WTC11 (cell line): ENCODE measurements around the gene TIMM10.

Experiments used
- ATF6 ChIP-seq: sonication (generic); formaldehyde crosslinking; IDR thresholded peaks from 2 replicates; pipeline ENCODE4 v1.8.1; 2023; ENCODE audit warnings: mild to moderate bottlenecking, missing genetic modification reagents
- CTCF ChIP-seq: fragments of 200-600 bp; IDR thresholded peaks from 2 replicates; pipeline ENCODE4 v1.8.0; 2022; ENCODE audit warnings: antibody characterized with exemption
- ESRRA ChIP-seq: sonication (generic); formaldehyde crosslinking; IDR thresholded peaks from 2 replicates; pipeline ENCODE4 v1.8.1; 2022; ENCODE audit warnings: mild to moderate bottlenecking, missing genetic modification reagents, borderline replicate concordance
- SP1 ChIP-seq: sonication (generic); formaldehyde crosslinking; conservative IDR thresholded peaks from 2 replicates; pipeline ENCODE4 v1.8.1; 2022; ENCODE audit warnings: missing genetic modification reagents
- TEAD4 ChIP-seq: sonication (generic); formaldehyde crosslinking; IDR thresholded peaks from 2 replicates; pipeline ENCODE4 v1.8.0; 2022; ENCODE audit warnings: mild to moderate bottlenecking, missing genetic modification reagents

GRCh38 chr11:57536947-57537619 lies 6.5 kb upstream of the TIMM10 start, which contains the start of gene SMTNL1:
- TF ChIP-seq TEAD4 (CRISPR knock-in tag) (no peak), SP1 (no peak), ESRRA (no peak), ATF6 (CRISPR knock-in tag) (no peak), CTCF (no peak)
